HepG2 (cell line): ENCODE data around the gene CC2D1A. TPM values are rescaled to one million over a fixed set of nuclear protein-coding genes. Genes with fewer than 3 reads are reported as not detected.

ENCODE experiments used
- AKAP8 ChIP-seq: sonication (generic); formaldehyde crosslinking; IDR thresholded peaks from 2 replicates; pipeline ENCODE4 v1.5.1; 2020; ENCODE audit warnings: mild to moderate bottlenecking, missing genetic modification reagents
- ISL2 ChIP-seq: sonication (generic); formaldehyde crosslinking; IDR thresholded peaks from 2 replicates; pipeline ENCODE4 v1.5.0; 2020; ENCODE audit warnings: missing genetic modification reagents
- KAT8 ChIP-seq: IDR thresholded peaks from 2 replicates; pipeline ENCODE4 v1.6.1; 2016; ENCODE audit warnings: missing genetic modification reagents, missing compliant biosample characterization
- MYC ChIP-seq: sonication (generic); formaldehyde crosslinking; IDR thresholded peaks from 2 replicates; pipeline ENCODE4 v1.9.0; 2021; ENCODE audit warnings: missing genetic modification reagents, borderline replicate concordance
- PHF5A ChIP-seq: IDR thresholded peaks from one replicate; pipeline ENCODE4 v1.6.1; 2018; ENCODE audit warnings: low read depth, missing genetic modification reagents; ENCODE audit not compliant: unreplicated experiment
- RCOR2 ChIP-seq: IDR thresholded peaks from 2 replicates; pipeline ENCODE4 v1.6.1; 2016; ENCODE audit warnings: missing biosample characterization, missing genetic modification reagents
- SMC3 ChIP-seq: IDR thresholded peaks from 2 replicates; pipeline ENCODE4 v1.6.1; 2011; ENCODE audit warnings: low read length, improper control_type of control experiment
- SSRP1 ChIP-seq: IDR thresholded peaks from 2 replicates; pipeline ENCODE4 v1.6.1; 2016; ENCODE audit warnings: control low read depth
- ZBTB7A ChIP-seq: sonication (generic); formaldehyde crosslinking; IDR thresholded peaks from 2 replicates; pipeline ENCODE4 v1.8.0; 2022; ENCODE audit warnings: mild to moderate bottlenecking, missing genetic modification reagents
- ZNF160 ChIP-seq: sonication (generic); formaldehyde crosslinking; IDR thresholded peaks from 2 replicates; pipeline ENCODE4 v1.8.0; 2022; ENCODE audit warnings: mild to moderate bottlenecking, inconsistent platforms, missing genetic modification reagents
- ZNF205 ChIP-seq: IDR thresholded peaks from 2 replicates; pipeline ENCODE4 v1.6.1; 2018; ENCODE audit warnings: missing biosample characterization, missing genetic modification reagents
- ZNF326 ChIP-seq: sonication (generic); formaldehyde crosslinking; IDR thresholded peaks from 2 replicates; pipeline ENCODE4 v1.4.0; 2020; ENCODE audit warnings: missing genetic modification reagents, borderline replicate concordance
- ZNF354B ChIP-seq: sonication (generic); formaldehyde crosslinking; IDR thresholded peaks from 2 replicates; pipeline ENCODE4 v1.8.0; 2022; ENCODE audit warnings: mild to moderate bottlenecking, missing genetic modification reagents
- ZNF432 ChIP-seq: sonication (generic); formaldehyde crosslinking; IDR thresholded peaks from 2 replicates; pipeline ENCODE4 v1.5.0; 2020; ENCODE audit warnings: missing genetic modification reagents, mild to moderate bottlenecking, borderline replicate concordance
- ZNF501 ChIP-seq: sonication (generic); formaldehyde crosslinking; IDR thresholded peaks from 2 replicates; pipeline ENCODE4 v1.5.1; 2020; ENCODE audit warnings: mild to moderate bottlenecking, moderate library complexity, missing genetic modification reagents
- ZNF563 ChIP-seq: sonication (generic); formaldehyde crosslinking; IDR thresholded peaks from 2 replicates; pipeline ENCODE4 v1.8.0; 2022; ENCODE audit warnings: mild to moderate bottlenecking, moderate library complexity, missing genetic modification reagents
- ZNF572 ChIP-seq: sonication (generic); formaldehyde crosslinking; IDR thresholded peaks from 2 replicates; pipeline ENCODE4 v1.5.1; 2020; ENCODE audit warnings: mild to moderate bottlenecking, missing genetic modification reagents
- ZNF670 ChIP-seq: sonication (generic); formaldehyde crosslinking; IDR thresholded peaks from 2 replicates; pipeline ENCODE4 v1.8.0; 2022; ENCODE audit warnings: mild to moderate bottlenecking, missing genetic modification reagents, borderline replicate concordance
- ZNF746 ChIP-seq: sonication (generic); formaldehyde crosslinking; IDR thresholded peaks from 2 replicates; pipeline ENCODE4 v1.8.0; 2022; ENCODE audit warnings: mild to moderate bottlenecking, missing genetic modification reagents
- ZNF775 ChIP-seq: sonication (generic); formaldehyde crosslinking; IDR thresholded peaks from 2 replicates; pipeline ENCODE4 v1.4.0; 2020; ENCODE audit warnings: missing genetic modification reagents, mild to moderate bottlenecking, moderate library complexity, borderline replicate concordance
- ZNF776 ChIP-seq: sonication (generic); formaldehyde crosslinking; IDR thresholded peaks from 2 replicates; pipeline ENCODE4 v1.4.0; 2020; ENCODE audit warnings: mild to moderate bottlenecking, missing genetic modification reagents
- polyA plus RNA-seq, 8 experiments: library from polyadenylated mRNA; depleted of rRNA in 3 of 8; stranded (reverse) in 7 of 8; unstranded in 1 of 8; fragments of >200 nt; fragmentation: Illumina TruSeq in 4 of 8; extraction: Trizol in 4 of 8; gene quantifications; 2 replicates each; pipeline versions ENCODE4 v1.2.1 to v1.2.3, GENCODE V29; 2011 to 2016; ENCODE audit warnings: low read depth in 4 of 8, missing spikeins in 1 of 8, mixed read lengths in 1 of 8; ENCODE audit not compliant: insufficient read depth in 1 of 8
- total RNA-seq, 5 experiments: library from RNA; depleted of rRNA; stranded (reverse); fragments of >200 nt; fragmentation: Illumina TruSeq; extraction: Trizol; gene quantifications; 2 replicates each; pipeline ENCODE4 v1.2.3, GENCODE V29; 2016; ENCODE audit warnings: low read depth in 1 of 5
- TF ChIP-seq, protein P1 (sequence below): sonication (generic); formaldehyde crosslinking; IDR thresholded peaks from 2 replicates; pipeline ENCODE4 v1.4.0; 2020; ENCODE audit warnings: mild to moderate bottlenecking, missing genetic modification reagents
- TF ChIP-seq, protein P2 (sequence below): IDR thresholded peaks from 2 replicates; pipeline ENCODE4 v1.6.1; 2012; ENCODE audit warnings: inconsistent platforms
- TF ChIP-seq, protein P3 (sequence below), 2 experiments: IDR thresholded peaks; 2 replicates each; pipeline ENCODE4 v1.6.1; 2011 to 2012; ENCODE audit warnings: low read length in 2 of 2, borderline replicate concordance in 1 of 2, low read depth in 1 of 2, mild to moderate bottlenecking in 1 of 2, moderate library complexity in 1 of 2
- TF ChIP-seq, protein P4 (sequence below): sonication (generic); formaldehyde crosslinking; IDR thresholded peaks from 2 replicates; pipeline ENCODE4 v1.4.0; 2020; ENCODE audit warnings: missing genetic modification reagents

CC2D1A gene
- total and polyA plus RNA-seq, 2 of the 13 experiments (the other 11 are each of a cell fraction or from before 2014, with no cell fraction given) = 9.7 to 11.5 TPM

DNA sequence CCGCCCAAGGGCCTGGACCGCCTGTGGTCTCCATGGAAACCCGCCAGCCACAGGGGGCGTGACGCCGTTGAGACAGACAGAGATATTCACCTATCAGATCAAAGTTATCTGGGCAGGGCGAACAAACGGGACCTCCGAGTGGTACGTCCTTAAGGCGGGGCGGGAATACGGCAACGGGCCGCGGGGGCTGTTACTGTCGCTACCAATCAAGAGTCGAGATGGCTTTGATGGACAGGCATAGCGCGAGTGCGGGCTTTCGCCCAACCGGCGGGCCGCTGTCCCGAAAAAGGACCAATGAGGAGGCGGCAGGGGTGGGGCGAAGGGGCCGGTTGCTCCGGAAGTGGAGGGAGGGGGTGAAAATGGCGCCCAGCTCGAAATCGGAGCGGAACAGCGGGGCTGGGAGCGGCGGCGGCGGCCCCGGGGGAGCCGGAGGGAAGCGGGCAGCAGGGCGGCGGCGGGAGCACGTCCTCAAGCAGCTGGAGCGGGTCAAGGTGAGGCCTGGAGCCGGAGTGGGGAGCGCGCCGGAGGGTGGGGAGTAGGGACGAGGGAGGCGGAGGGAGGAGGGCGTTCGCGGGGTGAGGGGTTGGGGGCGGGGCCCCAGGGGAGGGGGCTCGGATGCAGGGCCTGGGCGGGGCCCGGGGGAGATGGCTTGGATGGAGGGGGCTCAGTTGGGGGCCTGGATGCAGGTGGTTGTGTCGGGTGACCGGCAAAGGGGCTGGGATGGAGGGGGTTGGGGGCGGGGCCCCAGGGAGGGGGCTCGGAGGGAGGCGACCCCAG, 46.3 kb downstream of the CC2D1A start, which contains the start of gene DCAF15 (continued):
- no peak for TF ChIP-seq ZNF775 (CRISPR knock-in tag)
- TF ChIP-seq AKAP8 (CRISPR knock-in tag) = no peak
- no peak for TF ChIP-seq ZNF354B (CRISPR knock-in tag)
- no peak for TF ChIP-seq SMC3
- TF ChIP-seq, protein P1, sequence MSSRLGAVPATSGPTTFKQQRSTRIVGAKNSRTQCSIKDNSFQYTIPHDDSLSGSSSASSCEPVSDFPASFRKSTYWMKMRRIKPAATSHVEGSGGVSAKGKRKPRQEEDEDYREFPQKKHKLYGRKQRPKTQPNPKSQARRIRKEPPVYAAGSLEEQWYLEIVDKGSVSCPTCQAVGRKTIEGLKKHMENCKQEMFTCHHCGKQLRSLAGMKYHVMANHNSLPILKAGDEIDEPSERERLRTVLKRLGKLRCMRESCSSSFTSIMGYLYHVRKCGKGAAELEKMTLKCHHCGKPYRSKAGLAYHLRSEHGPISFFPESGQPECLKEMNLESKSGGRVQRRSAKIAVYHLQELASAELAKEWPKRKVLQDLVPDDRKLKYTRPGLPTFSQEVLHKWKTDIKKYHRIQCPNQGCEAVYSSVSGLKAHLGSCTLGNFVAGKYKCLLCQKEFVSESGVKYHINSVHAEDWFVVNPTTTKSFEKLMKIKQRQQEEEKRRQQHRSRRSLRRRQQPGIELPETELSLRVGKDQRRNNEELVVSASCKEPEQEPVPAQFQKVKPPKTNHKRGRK (CRISPR knock-in tag) = no peak
- TF ChIP-seq RCOR2 (CRISPR knock-in tag) = no peak
- no peak for TF ChIP-seq ZNF326 (CRISPR knock-in tag)
- 0 out of 2 replicates have a peak, but pooled peaks have one; percentile 33 for TF ChIP-seq ZNF776 (CRISPR knock-in tag)
- TF ChIP-seq ZNF572 (CRISPR knock-in tag) = 0 out of 2 replicates have a peak, but pooled peaks have one; percentile 75
- no peak for TF ChIP-seq ZNF432 (CRISPR knock-in tag)
- TF ChIP-seq SSRP1 = no peak
- TF ChIP-seq ZNF670 (CRISPR knock-in tag) = no peak
- no peak for TF ChIP-seq ZBTB7A
- no peak for TF ChIP-seq ZNF205
- TF ChIP-seq MYC (CRISPR knock-in tag) = 0 out of 2 replicates have a peak, but pooled peaks have one; percentile 26
- TF ChIP-seq KAT8 (CRISPR knock-in tag) = peak; percentile 69
- TF ChIP-seq, protein P2, sequence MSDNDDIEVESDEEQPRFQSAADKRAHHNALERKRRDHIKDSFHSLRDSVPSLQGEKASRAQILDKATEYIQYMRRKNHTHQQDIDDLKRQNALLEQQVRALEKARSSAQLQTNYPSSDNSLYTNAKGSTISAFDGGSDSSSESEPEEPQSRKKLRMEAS = no peak
- no peak for TF ChIP-seq ZNF746 (CRISPR knock-in tag)
- TF ChIP-seq ZNF563 (CRISPR knock-in tag) = no peak
- TF ChIP-seq ZNF160 (CRISPR knock-in tag) = 0 out of 2 replicates have a peak, but pooled peaks have one; percentile 27
- TF ChIP-seq ISL2 (CRISPR knock-in tag) = no peak
- peak; percentile 59 for TF ChIP-seq ZNF501
- TF ChIP-seq PHF5A (CRISPR knock-in tag) = no peak
- TF ChIP-seq, protein P3, sequence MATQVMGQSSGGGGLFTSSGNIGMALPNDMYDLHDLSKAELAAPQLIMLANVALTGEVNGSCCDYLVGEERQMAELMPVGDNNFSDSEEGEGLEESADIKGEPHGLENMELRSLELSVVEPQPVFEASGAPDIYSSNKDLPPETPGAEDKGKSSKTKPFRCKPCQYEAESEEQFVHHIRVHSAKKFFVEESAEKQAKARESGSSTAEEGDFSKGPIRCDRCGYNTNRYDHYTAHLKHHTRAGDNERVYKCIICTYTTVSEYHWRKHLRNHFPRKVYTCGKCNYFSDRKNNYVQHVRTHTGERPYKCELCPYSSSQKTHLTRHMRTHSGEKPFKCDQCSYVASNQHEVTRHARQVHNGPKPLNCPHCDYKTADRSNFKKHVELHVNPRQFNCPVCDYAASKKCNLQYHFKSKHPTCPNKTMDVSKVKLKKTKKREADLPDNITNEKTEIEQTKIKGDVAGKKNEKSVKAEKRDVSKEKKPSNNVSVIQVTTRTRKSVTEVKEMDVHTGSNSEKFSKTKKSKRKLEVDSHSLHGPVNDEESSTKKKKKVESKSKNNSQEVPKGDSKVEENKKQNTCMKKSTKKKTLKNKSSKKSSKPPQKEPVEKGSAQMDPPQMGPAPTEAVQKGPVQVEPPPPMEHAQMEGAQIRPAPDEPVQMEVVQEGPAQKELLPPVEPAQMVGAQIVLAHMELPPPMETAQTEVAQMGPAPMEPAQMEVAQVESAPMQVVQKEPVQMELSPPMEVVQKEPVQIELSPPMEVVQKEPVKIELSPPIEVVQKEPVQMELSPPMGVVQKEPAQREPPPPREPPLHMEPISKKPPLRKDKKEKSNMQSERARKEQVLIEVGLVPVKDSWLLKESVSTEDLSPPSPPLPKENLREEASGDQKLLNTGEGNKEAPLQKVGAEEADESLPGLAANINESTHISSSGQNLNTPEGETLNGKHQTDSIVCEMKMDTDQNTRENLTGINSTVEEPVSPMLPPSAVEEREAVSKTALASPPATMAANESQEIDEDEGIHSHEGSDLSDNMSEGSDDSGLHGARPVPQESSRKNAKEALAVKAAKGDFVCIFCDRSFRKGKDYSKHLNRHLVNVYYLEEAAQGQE (IDR thresholded peaks at IDR 0.05; ENCODE audit: borderline replicate concordance in 1 of 2, low read depth in 1 of 2, low read length in 2 of 2) = no peak
- TF ChIP-seq, protein P4, sequence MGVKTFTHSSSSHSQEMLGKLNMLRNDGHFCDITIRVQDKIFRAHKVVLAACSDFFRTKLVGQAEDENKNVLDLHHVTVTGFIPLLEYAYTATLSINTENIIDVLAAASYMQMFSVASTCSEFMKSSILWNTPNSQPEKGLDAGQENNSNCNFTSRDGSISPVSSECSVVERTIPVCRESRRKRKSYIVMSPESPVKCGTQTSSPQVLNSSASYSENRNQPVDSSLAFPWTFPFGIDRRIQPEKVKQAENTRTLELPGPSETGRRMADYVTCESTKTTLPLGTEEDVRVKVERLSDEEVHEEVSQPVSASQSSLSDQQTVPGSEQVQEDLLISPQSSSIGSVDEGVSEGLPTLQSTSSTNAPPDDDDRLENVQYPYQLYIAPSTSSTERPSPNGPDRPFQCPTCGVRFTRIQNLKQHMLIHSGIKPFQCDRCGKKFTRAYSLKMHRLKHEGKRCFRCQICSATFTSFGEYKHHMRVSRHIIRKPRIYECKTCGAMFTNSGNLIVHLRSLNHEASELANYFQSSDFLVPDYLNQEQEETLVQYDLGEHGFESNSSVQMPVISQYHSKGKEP (CRISPR knock-in tag) = no peak
